Right lobe of liver (tissue), 6 donors: ENCODE measurements around the gene HK1. TPM values are rescaled to one million over a fixed set of nuclear protein-coding genes. Genes with fewer than 3 reads are reported as not detected.

ENCODE experiments used
- ATAC-seq, 4 donors: fragments of 200-7000 bp; cut with Tn5 transposase; one replicate each; pipeline ENCODE4 v1.9.1; 2020; ENCODE audit warnings: mild to moderate bottlenecking in 4 of 4, moderate library complexity in 4 of 4
- DNase-seq, 3 donors: peaks; one replicate each; pipeline ENCODE4 v3.0.0-alpha.2; 2020
- H3K27ac ChIP-seq, 3 donors: fragments of 200-600 bp; one replicate each; pipeline ENCODE4 v1.8.0; 2022
- H3K27me3 ChIP-seq, 2 donors: fragments of 200-600 bp; one replicate each; pipeline ENCODE4 v1.8.0; 2022
- H3K36me3 ChIP-seq, 4 donors: fragments of 200-600 bp; sonication (generic) in 1 of 4; one replicate each; pipeline versions ENCODE4 v1.5.1 to v1.8.0; 2017 to 2022; ENCODE audit warnings: control low read depth in 1 of 4
- H3K4me1 ChIP-seq, 4 donors: fragments of 200-600 bp; sonication (generic) in 1 of 4; one replicate each; pipeline versions ENCODE4 v1.5.1 to v1.8.0; 2017 to 2022; ENCODE audit warnings: control low read depth in 1 of 4
- H3K4me3 ChIP-seq, 3 donors: fragments of 200-600 bp; one replicate each; pipeline ENCODE4 v1.8.0; 2022
- H3K9me3 ChIP-seq, 4 donors: fragments of 200-600 bp; sonication (generic) in 1 of 4; one replicate each; pipeline versions ENCODE4 v1.5.1 to v1.8.0; 2017 to 2022; ENCODE audit warnings: control low read depth in 1 of 4
- POLR2A ChIP-seq: fragments of 450-650 bp; IDR thresholded peaks from one replicate; pipeline ENCODE4 v1.6.1; 2017; ENCODE audit warnings: antibody characterized with exemption, mild to moderate bottlenecking
- WGBS: methylation state at CpG from one replicate; pipeline ENCODE4 v1.1.6; 2018; ENCODE audit warnings: low coverage, low lambda C conversion rate; ENCODE audit not compliant: insufficient coverage; ENCODE audit errors: missing lambda C conversion rate; 5-methylcytosine and 5-hydroxymethylcytosine counted together
- intact Hi-C, 2 donors: fragments of 100-400 bp; cut with DNase I; formaldehyde crosslinking; loops; one replicate each; pipeline versions ENCODE4 v1.11.2 to v1.14.1; 2022
- total RNA-seq, 6 experiments: library from RNA; depleted of rRNA in 2 of 6; stranded (reverse); fragments of >200 nt in 2 of 6; fragmentation: NEBNext Ultra II Directional in 3 of 6; extraction: Animal tissue kit (Norgen Biotek cat#: 25700) in 3 of 6; gene quantifications; one replicate each; pipeline versions ENCODE4 v1.1.0 to v1.2.4, GENCODE V29; 2016 to 2023
- TF ChIP-seq, protein P1 (sequence below), 4 donors: fragments of 200-600 bp in 3 of 4; fragments of 450-650 bp in 1 of 4; IDR thresholded peaks; one replicate each; pipeline versions ENCODE4 v1.5.1 to v1.8.0; 2016 to 2022; ENCODE audit warnings: antibody characterized with exemption in 4 of 4, mild to moderate bottlenecking in 2 of 4
- donor health status: DM: no; HTN: yes; CAD: no.
- donor health status: DM: no; HTN: no; CAD: no.
- donor health status: DM: no; HTN: no; CAD: no.
- donor health status: DM: no; HTN: yes; CAD: no.
- donor health status: DM: no; HTN: yes; CAD: no.

Gene HK1
- total RNA-seq, 6 experiments from 2014 or later = 4.2 to 28.0 (median 7.2) TPM

DNA sequence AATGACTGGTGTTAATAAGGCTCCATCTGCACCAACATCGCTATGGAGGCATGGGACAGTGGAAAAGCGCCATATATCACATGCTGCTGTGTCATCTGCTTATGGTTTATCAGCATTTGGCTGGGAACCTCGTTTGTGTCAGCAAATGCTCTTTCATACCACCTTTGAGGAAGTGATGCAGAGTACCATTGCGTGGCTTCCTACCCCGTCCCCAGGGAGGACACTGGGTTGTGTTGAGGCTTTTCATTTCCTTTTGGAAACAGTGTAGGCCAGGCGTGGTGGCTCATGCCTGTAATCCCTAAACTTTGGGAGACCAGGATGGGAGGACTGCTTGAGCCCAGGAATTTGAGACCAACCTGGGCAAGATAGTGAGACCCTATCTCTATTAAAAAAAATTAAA, 131.7 kb downstream of the HK1 start:
- Histone ChIP-seq H3K27ac (no peak overlapping the region), H3K4me1 (peaks cover 0 to 5% (median 2%) of the 10 kb centered on the region in 4 donors), H3K36me3 (no peaks in the 10 kb centered on the region), H3K4me3 (no peak overlapping the region), H3K9me3 (no peaks in the 10 kb centered on the region), H3K27me3 (no peaks in the 10 kb centered on the region)
- DNase-seq = no peak
- TF ChIP-seq, protein P1, sequence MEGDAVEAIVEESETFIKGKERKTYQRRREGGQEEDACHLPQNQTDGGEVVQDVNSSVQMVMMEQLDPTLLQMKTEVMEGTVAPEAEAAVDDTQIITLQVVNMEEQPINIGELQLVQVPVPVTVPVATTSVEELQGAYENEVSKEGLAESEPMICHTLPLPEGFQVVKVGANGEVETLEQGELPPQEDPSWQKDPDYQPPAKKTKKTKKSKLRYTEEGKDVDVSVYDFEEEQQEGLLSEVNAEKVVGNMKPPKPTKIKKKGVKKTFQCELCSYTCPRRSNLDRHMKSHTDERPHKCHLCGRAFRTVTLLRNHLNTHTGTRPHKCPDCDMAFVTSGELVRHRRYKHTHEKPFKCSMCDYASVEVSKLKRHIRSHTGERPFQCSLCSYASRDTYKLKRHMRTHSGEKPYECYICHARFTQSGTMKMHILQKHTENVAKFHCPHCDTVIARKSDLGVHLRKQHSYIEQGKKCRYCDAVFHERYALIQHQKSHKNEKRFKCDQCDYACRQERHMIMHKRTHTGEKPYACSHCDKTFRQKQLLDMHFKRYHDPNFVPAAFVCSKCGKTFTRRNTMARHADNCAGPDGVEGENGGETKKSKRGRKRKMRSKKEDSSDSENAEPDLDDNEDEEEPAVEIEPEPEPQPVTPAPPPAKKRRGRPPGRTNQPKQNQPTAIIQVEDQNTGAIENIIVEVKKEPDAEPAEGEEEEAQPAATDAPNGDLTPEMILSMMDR (IDR thresholded peaks at IDR 0.05) = no peak
- no peak for TF ChIP-seq POLR2A
- WGBS = 54% methylated on average over 3 of the region's 6 CpGs
- intact Hi-C loops = loop anchor here in 1 of 2 donors (10.0 kb wide), 1 partner anchor 225 kb away; the partner anchor contains the start of gene FAM241B
- peak in 3 of 4 donors; percentile 0 to 4 (median 3) for ATAC-seq

DNA sequence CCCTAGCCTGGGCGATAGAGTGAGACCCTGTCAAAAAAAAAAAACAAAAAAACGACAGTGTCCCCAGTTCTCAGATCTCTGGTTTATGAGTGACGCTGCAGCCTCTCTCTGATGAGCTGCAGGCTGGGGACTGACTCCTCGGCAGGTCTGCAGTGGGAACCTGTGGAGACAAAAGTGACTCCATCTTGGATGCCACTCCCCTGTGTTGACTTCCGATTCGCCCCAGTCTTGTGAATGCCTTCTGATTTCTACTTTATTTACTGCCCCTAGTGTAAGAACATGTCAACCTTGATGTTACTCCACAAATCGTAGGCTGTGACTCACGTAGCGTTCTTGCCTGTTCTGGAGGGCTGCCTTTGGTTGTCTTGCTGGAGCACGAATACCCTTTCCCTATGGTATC, 132.2 kb downstream of the HK1 start:
- Histone ChIP-seq H3K27me3 (no peaks in the 10 kb centered on the region), H3K27ac (no peak overlapping the region), H3K9me3 (no peaks in the 10 kb centered on the region), H3K36me3 (no peaks in the 10 kb centered on the region), H3K4me1 (peaks cover 0 to 5% (median 2%) of the 10 kb centered on the region in 4 donors), H3K4me3 (no peak overlapping the region)
- no peak for DNase-seq
- no peak for TF ChIP-seq POLR2A
- TF ChIP-seq, protein P1 (IDR thresholded peaks at IDR 0.05) = no peak
- WGBS = 91% methylated on average over 6 of the region's 10 CpGs
- no peak for ATAC-seq
- intact Hi-C loops = loop anchor here in 1 of 2 donors (10.0 kb wide), 1 partner anchor 224 kb away; the partner anchor contains the start of gene FAM241B

DNA sequence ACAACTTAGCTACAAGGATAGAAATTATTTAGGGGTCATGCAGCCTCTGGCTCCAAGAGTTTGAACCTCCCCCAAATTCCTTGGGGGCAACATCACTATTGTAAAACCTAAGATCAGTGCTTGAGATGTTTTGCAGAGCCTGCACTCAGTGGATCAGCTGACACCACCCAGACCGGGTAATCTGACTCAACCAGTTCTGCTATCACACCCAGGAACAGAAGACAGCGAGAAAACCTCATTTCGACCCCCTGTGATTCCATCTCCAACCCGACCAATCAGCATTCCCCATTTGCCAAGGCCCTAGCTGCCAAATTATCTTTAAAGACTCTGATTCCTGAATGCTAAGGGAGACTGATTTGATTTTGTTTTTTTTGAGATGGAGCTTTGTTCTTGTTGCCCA, 133.2 kb downstream of the HK1 start:
- DNase-seq = no peak
- Histone ChIP-seq H3K36me3 (no peaks in the 10 kb centered on the region), H3K9me3 (no peaks in the 10 kb centered on the region), H3K27me3 (no peaks in the 10 kb centered on the region), H3K4me3 (no peak overlapping the region), H3K4me1 (peaks cover 0 to 5% (median 2%) of the 10 kb centered on the region in 4 donors), H3K27ac (no peak overlapping the region)
- ATAC-seq = no peak
- intact Hi-C loops = loop anchor here in 1 of 2 donors (10.0 kb wide), 1 partner anchor 223 kb away; the partner anchor contains the start of gene FAM241B
- WGBS = 47% methylated on average over 4 of the region's 4 CpGs
- TF ChIP-seq POLR2A = no peak
- TF ChIP-seq, protein P1 (IDR thresholded peaks at IDR 0.05) = no peak

DNA sequence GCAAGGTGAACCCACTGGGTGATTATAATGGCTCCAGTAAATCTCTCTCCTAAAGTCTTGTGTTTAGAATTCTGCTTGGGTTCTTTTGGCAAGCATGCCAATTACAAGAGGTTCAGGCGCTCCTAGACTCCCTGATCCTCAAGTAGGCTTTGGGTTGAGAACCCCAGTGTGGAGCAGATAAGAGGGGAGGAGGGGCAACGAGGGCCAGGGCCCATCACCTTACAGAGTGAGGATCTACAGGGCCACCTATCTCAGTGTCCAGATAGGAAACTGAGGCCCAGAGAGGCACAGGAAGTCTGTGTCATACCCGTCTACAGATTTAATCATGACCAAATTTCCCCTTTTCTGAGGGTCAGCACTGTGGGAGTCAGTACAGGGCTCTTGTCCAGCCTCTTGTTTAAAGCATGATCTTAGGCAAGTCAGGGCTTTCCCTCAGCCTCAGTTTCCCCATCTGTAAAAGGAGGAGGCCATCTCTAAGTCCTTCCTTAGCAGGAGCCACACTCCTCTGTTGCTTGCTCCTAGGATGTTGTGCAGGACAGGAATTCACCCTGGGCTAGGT, 134.0 kb downstream of the HK1 start:
- Histone ChIP-seq H3K9me3 (no peaks in the 10 kb centered on the region), H3K4me1 (peaks cover 0 to 5% (median 2%) of the 10 kb centered on the region in 4 donors), H3K4me3 (no peak overlapping the region), H3K27me3 (no peaks in the 10 kb centered on the region), H3K36me3 (no peaks in the 10 kb centered on the region), H3K27ac (no peak overlapping the region)
- intact Hi-C loops = loop anchor here in 1 of 2 donors (10.0 kb wide), 1 partner anchor 222 kb away; the partner anchor contains the start of gene FAM241B
- DNase-seq (no peak), ATAC-seq (no peak)
- TF ChIP-seq, protein P1 (IDR thresholded peaks at IDR 0.05) = no peak
- no peak for TF ChIP-seq POLR2A
- no CpG with 5 or more reads among the region's 3 CpGs for WGBS
